ENCODE results near the gene GXYLT2. TPM values are rescaled to one million over a fixed set of nuclear protein-coding genes. Genes with fewer than 3 reads are reported as not detected.

GXYLT2 gene
- polyA plus RNA-seq, 3 donors = 0.04 TPM; not detected in 2

- Histone ChIP-seq H3K27me3 (ENCODE audit: control insufficient read depth in 2 of 2, insufficient read depth in 2 of 2, low read length in 2 of 2) (no peaks in the 10 kb centered on the region), H3K36me3 (replicated peaks in 1 of 2; ENCODE audit: control insufficient read depth in 1 of 2, insufficient read depth in 2 of 2, low read length in 2 of 2) (peaks cover 0 to under 1% of the 10 kb centered on the region in 2 donors), H3K4me2 (replicated peaks; ENCODE audit: extremely low read depth, low read length, poor library complexity, severe bottlenecking) (peak overlapping the region; percentile 93), H4K20me1 (ENCODE audit: insufficient read depth, low read length) (no peaks in the 10 kb centered on the region), H2AFZ (ENCODE audit: insufficient read depth, low read depth, low read length, poor library complexity, severe bottlenecking) (peak overlapping the region; percentile 89), H3K27ac (ENCODE audit: low read depth in 1 of 2, low read length in 2 of 2) (peak overlapping the region in 1 of 2 donors; percentile 71), H3K4me3 (replicated peaks in 1 of 3; ENCODE audit: low read depth in 2 of 3, low read length in 3 of 3) (peak overlapping the region; percentile 86 to 96 (median 86)), H3K9ac (ENCODE audit: insufficient read depth, low read length, poor library complexity, severe bottlenecking) (peak overlapping the region; percentile 55), H3K9me3 (replicated peaks in 1 of 2; ENCODE audit: control insufficient read depth in 1 of 2, insufficient read depth in 1 of 2, low read length in 2 of 2) (no peaks in the 10 kb centered on the region), H3K79me2 (ENCODE audit: insufficient read depth, low read length) (peaks cover 23% of the 10 kb centered on the region), H3K4me1 (ENCODE audit: control insufficient read depth in 1 of 2, insufficient read depth in 2 of 2, low read length in 2 of 2) (peaks cover 21 to 25% of the 10 kb centered on the region in 2 donors)
- Mint-ChIP-seq H3K4me1 (peaks cover 35% of the 10 kb centered on the region), H3K9me3 (no peaks in the 10 kb centered on the region), H3K36me3 (peaks cover 10 to 12% of the 10 kb centered on the region in 2 donors), H3K4me3 (peak overlapping the region; percentile 94 to 100), H3K27ac (peak overlapping the region in 6 of 7 donors; percentile 58 to 94 (median 92)), H3K27me3 (ENCODE audit: low read depth in 3 of 3) (peaks cover 0 to 2% (median 0%) of the 10 kb centered on the region in 3 donors)
- DNase-seq = no peak
- TF ChIP-seq CTCF (IDR thresholded peaks at IDR 0.05) = no peak
- 10% methylated on average over 2 of the region's 6 CpGs for WGBS (ENCODE audit: insufficient coverage)
- intact Hi-C loops (cut with micrococcal nuclease) = loop anchor here (5.0 to 10.0 kb wide), 3 partner anchors 150 to 1122 kb away; partner anchors contain the start of genes EIF4E3 (in 1 of the 2) and PPP4R2 (in 1 of the 2)
Observed at GRCh38 chr3:72847282-72847681, 40.6 kb upstream of the GXYLT2 start.

GRCh38 chr3:72847751-72848702 is 39.8 kb upstream of the GXYLT2 start, which contains the start of gene SHQ1:
Gene SHQ1, minus strand, starts transcription at chr3:72848445. Its CDS starts 105 bp downstream, at chr3:72848340.
- under 1% methylated on average over 84 of the region's 86 CpGs for WGBS (ENCODE audit: insufficient coverage)
- Histone ChIP-seq H3K4me2 (replicated peaks; ENCODE audit: extremely low read depth, low read length, poor library complexity, severe bottlenecking) (peak within 1 kb of the TSS; percentile 93), H3K9ac (ENCODE audit: insufficient read depth, low read length, poor library complexity, severe bottlenecking) (peak within 1 kb of the TSS; percentile 55), H3K79me2 (ENCODE audit: insufficient read depth, low read length) (peaks cover 23% of the 10 kb centered on the region), H3K4me1 (ENCODE audit: control insufficient read depth in 1 of 2, insufficient read depth in 2 of 2, low read length in 2 of 2) (peaks cover 21 to 25% of the 10 kb centered on the region in 2 donors), H3K36me3 (replicated peaks in 1 of 2; ENCODE audit: control insufficient read depth in 1 of 2, insufficient read depth in 2 of 2, low read length in 2 of 2) (no peaks in the 10 kb centered on the region), H3K4me3 (replicated peaks in 1 of 3; ENCODE audit: low read depth in 2 of 3, low read length in 3 of 3) (peak within 1 kb of the TSS; percentile 86 to 96 (median 86)), H3K27me3 (ENCODE audit: control insufficient read depth in 2 of 2, insufficient read depth in 2 of 2, low read length in 2 of 2) (no peaks in the 10 kb centered on the region), H3K27ac (ENCODE audit: low read depth in 1 of 2, low read length in 2 of 2) (peak within 1 kb of the TSS; percentile 71), H2AFZ (ENCODE audit: insufficient read depth, low read depth, low read length, poor library complexity, severe bottlenecking) (peak within 1 kb of the TSS; percentile 89), H3K9me3 (replicated peaks in 1 of 2; ENCODE audit: control insufficient read depth in 1 of 2, insufficient read depth in 1 of 2, low read length in 2 of 2) (no peaks in the 10 kb centered on the region), H4K20me1 (ENCODE audit: insufficient read depth, low read length) (no peaks in the 10 kb centered on the region)
- H3K27ac Mint-ChIP-seq = peak within 1 kb of the TSS; percentile 58 to 94 (median 93)
- peak within 1 kb of the TSS; percentile 94 to 100 for H3K4me3 Mint-ChIP-seq
- no peak for TF ChIP-seq CTCF (IDR thresholded peaks at IDR 0.05)
- intact Hi-C loops (cut with micrococcal nuclease) = loop anchor here (5.0 to 10.0 kb wide), 3 partner anchors 149 to 1123 kb away; partner anchors contain the start of genes EIF4E3 (in 1 of the 2) and PPP4R2 (in 1 of the 2)
- H3K27me3 Mint-ChIP-seq (ENCODE audit: low read depth in 3 of 3) = peaks cover 0 to 2% (median 0%) of the 10 kb centered on the region in 3 donors
- peaks cover 35% of the 10 kb centered on the region for H3K4me1 Mint-ChIP-seq
- peaks cover 8% of the 10 kb centered on the region in 2 donors for H3K36me3 Mint-ChIP-seq
- no peaks in the 10 kb centered on the region for H3K9me3 Mint-ChIP-seq
- peak; percentile 94 to 97 (median 96) for DNase-seq

All from CD14-positive monocyte (primary cell).